T47D (cell line): Measurements from ENCODE around the gene COL11A2.
"Not testable (repeated sequence)": the region's sequence is repeated elsewhere in the genome, so short reads cannot be mapped to it uniquely, and the experiment has no call there.

Source experiments
- DNase-seq, 2 experiments: peaks; one replicate each; pipeline versions ENCODE4 v3.0.0 to v3.0.0-alpha.2; 2011 to 2012; ENCODE audit warnings: low read depth in 1 of 2, low spot score in 1 of 2
- JUND ChIP-seq: IDR thresholded peaks from 2 replicates; pipeline ENCODE4 v1.6.1; 2012; ENCODE audit warnings: low read depth
- in situ Hi-C: cut with HindIII; loops from 2 replicates; pipeline ENCODE4 v1.10.0; 2016; ENCODE audit warnings: low sequenced_read_pairs, low pct_unique_long_range_greater_than_20kb

Gene COL11A2

DNA sequence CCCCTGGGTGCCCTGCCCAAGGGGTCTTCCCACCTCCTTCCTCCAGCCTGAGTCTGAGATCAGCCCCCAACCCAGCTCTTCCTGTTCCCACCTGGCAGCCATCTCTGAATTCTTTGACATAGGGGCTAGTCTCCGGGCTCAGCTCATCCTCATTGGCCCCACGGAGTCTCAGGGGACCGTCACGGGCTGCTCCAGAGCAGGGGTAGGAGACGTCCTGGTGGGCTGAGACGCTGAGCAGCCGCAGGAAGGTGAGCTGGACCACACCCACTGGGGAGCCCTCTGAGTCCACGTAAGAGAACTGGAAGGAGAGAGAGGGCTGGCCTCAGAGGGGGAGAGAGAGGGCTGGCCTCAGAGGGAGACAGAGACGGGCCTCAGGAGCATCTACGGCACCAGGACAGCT, 28.1 kb downstream of the COL11A2 start:
- in situ Hi-C loops = no loop called here
- no peak for TF ChIP-seq JUND
- DNase-seq = no peak

GRCh38 chr6:33163540-33163939, 28.7 kb downstream of the COL11A2 start:
- in situ Hi-C loops = no loop called here
- no peak for TF ChIP-seq JUND

GRCh38 chr6:33161354-33162331, 30.6 kb downstream of the COL11A2 start:
- in situ Hi-C loops = no loop called here
- peak; percentile 74 to 86 for DNase-seq
- no peak for TF ChIP-seq JUND

More at GRCh38 chr6:33163540-33163939, 28.7 kb downstream of the COL11A2 start:
- DNase-seq = no peak

DNA sequence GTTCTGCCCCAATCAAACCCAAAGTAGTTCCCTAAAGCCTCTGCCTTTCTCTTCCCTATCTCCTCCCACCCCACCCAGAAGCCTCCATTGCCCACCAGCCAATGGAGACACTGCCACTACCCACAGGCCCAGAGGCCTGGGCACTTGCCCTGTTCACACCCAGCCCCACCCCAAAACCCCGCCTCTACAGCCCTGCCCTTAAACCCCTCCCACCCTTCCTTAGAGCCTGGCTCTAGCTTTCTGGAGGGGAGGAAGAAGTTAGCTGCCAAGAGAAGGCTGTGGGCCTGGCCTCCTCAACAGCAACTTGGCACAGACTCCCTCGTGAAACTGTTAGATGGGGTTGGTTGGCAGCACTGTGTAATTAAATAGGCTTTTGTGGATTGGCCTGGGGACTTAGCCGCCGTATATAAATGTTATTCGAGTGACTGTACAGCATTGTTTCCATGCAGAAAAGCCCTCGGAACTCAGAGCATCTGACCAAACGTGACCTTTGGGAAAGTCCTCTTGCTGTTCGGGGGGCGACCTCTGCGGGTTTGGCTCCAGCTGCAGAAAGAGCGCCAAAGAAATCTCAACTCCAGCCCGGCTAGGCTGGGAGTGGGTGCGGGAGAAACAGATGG, 31.4 kb downstream of the COL11A2 start:
- TF ChIP-seq JUND = no peak
- peak in 1 of 2 experiments; percentile 63 for DNase-seq
- in situ Hi-C loops = no loop called here

- TF ChIP-seq JUND = no peak
- DNase-seq = no peak
- in situ Hi-C loops = no loop called here
Observed at GRCh38 chr6:33160096-33160495, 32.2 kb downstream of the COL11A2 start.

- in situ Hi-C loops = no loop called here
- TF ChIP-seq JUND = no peak
- no peak for DNase-seq
Observed at GRCh38 chr6:33156964-33157363, 35.3 kb downstream of the COL11A2 start.

- no peak for DNase-seq
- no peak for TF ChIP-seq JUND
- in situ Hi-C loops = no loop called here
Observed at GRCh38 chr6:33156561-33156960, 35.7 kb downstream of the COL11A2 start.

DNA sequence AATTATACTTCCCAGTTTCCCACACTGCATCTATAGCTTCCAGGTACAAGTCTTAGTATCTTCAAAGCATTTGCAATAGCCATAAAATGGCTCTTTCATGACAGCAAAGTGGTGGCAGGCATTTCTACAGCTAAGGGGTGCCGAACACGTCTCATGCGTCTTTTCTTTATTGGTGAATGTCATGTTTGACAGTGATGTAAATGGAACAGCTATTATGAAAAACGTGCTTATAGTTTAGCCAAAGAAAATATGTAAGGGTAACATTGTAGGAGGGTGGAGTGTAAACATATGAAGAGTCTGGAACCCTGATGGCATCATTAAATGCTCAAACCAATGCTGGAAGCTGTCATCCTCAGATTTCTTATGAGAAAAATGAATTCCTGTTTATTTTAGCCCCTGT, 37.9 kb downstream of the COL11A2 start:
- TF ChIP-seq JUND = no peak
- DNase-seq = no peak
- in situ Hi-C loops = no loop called here

- no peak for DNase-seq
- TF ChIP-seq JUND = no peak
- in situ Hi-C loops = no loop called here
Observed at GRCh38 chr6:33151050-33151449, 41.2 kb downstream of the COL11A2 start.

DNA sequence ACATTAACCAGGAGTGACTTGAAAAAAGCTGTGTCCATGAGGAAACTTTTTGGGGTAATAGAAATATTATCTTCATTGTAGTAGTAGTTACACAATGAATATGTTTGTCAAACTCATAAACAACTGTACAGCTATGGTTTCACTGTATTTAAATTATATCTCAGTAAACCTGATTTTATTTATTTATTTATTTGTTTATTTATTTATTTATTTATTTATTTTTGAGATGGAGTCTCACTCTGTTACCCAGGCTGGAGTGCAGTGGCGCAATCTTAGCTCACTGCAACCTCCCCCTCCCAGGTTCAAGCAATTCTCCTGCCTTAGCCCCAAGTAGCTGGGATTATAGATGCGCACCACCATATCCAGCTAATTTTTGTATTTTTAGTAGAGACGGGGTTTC, 41.7 kb downstream of the COL11A2 start:
- DNase-seq, in situ Hi-C loops: not testable (repeated sequence)

- peak; percentile 48 to 64 for DNase-seq
- in situ Hi-C loops = no loop called here
- no peak for TF ChIP-seq JUND
Observed at GRCh38 chr6:33147807-33148666, 44.2 kb downstream of the COL11A2 start.

DNA sequence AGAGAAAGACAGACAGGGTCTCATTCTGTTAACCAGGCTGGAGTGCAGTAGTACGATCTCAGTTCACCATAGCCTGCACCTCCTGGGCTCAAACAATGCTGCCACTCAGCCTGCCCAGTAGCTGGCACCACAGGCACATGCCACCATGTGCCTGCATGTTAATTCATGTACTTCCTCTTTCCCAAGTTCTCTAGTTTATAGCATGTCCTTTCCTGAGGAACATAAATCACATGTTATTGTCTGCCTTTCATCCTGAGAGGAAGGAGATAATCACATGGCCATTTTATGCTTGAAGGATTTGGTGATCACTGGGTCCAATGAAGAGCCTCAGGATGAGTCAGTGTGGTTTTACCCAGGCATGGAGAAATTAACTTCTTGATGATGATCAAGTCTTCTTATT, 47.9 kb downstream of the COL11A2 start:
- DNase-seq = no peak
- in situ Hi-C loops = no loop called here

More for the DNA sequence above, 47.9 kb downstream of the COL11A2 start:
- TF ChIP-seq JUND = no peak
